Breast epithelium (tissue), 4 donors: ENCODE data around the gene CLC. TPM values are rescaled to one million over a fixed set of nuclear protein-coding genes. Genes with fewer than 3 reads are reported as not detected.

Experiments used
- DNase-seq, 2 donors: peaks; one replicate each; pipeline ENCODE4 v3.0.0-alpha.2; 2019; ENCODE audit warnings: low spot score in 2 of 2
- H3K27ac ChIP-seq, 2 donors: fragments of 200-600 bp; sonication (generic) in 1 of 2; one replicate each; pipeline ENCODE4 v1.5.1; 2016 to 2019; ENCODE audit warnings: mild to moderate bottlenecking in 1 of 2
- H3K27me3 ChIP-seq, 2 donors: fragments of 200-600 bp; sonication (generic) in 1 of 2; one replicate each; pipeline versions ENCODE4 v1.5.1 to v1.6.0; 2017 to 2019; ENCODE audit warnings: control low read depth in 1 of 2, mild to moderate bottlenecking in 1 of 2
- H3K36me3 ChIP-seq: fragments of 200-600 bp; one replicate; pipeline ENCODE4 v1.5.1; 2019
- H3K4me1 ChIP-seq, 2 donors: fragments of 200-600 bp; sonication (generic); one replicate each; pipeline ENCODE4 v1.5.1; 2016 to 2019; ENCODE audit warnings: control low read depth in 1 of 2
- H3K4me3 ChIP-seq, 3 donors: fragments of 200-600 bp; sonication (generic); 1 replicate in 2 of 3; 2 replicates in 1 of 3; pipeline ENCODE4 v1.5.1; 2016 to 2019; ENCODE audit warnings: mild to moderate bottlenecking in 3 of 3, moderate library complexity in 2 of 3
- H3K9me3 ChIP-seq, 2 donors: fragments of 200-600 bp; sonication (generic) in 1 of 2; one replicate each; pipeline ENCODE4 v1.5.1; 2016 to 2019; ENCODE audit warnings: control low read depth in 1 of 2
- POLR2A ChIP-seq: fragments of 450-650 bp; IDR thresholded peaks from one replicate; pipeline ENCODE4 v1.6.1; 2016; ENCODE audit warnings: antibody characterized with exemption, mild to moderate bottlenecking, moderate library complexity
- POLR2AphosphoS5 ChIP-seq, 3 donors: sonication (generic); formaldehyde crosslinking; IDR thresholded peaks; one replicate each; pipeline ENCODE4 v1.6.1; 2017; ENCODE audit warnings: antibody characterized with exemption in 3 of 3
- intact Hi-C: fragments of 100-400 bp; cut with DNase I; formaldehyde crosslinking; loops from one replicate; pipeline ENCODE4 v1.15.1; 2023; ENCODE audit warnings: low total_unique reads
- total RNA-seq, 3 donors: library from RNA; depleted of rRNA; stranded (reverse); fragments of >200 nt; gene quantifications; one replicate each; pipeline ENCODE4 v1.1.0, GENCODE V29; 2016
- TF ChIP-seq, protein P1 (sequence below), 3 donors: fragments of 450-650 bp; IDR thresholded peaks; one replicate each; pipeline ENCODE4 v1.5.1; 2016 to 2017; ENCODE audit warnings: antibody characterized with exemption in 3 of 3, mild to moderate bottlenecking in 3 of 3, moderate library complexity in 3 of 3

Gene CLC
- total RNA-seq, 3 donors from 2014 or later, result not detected

DNA sequence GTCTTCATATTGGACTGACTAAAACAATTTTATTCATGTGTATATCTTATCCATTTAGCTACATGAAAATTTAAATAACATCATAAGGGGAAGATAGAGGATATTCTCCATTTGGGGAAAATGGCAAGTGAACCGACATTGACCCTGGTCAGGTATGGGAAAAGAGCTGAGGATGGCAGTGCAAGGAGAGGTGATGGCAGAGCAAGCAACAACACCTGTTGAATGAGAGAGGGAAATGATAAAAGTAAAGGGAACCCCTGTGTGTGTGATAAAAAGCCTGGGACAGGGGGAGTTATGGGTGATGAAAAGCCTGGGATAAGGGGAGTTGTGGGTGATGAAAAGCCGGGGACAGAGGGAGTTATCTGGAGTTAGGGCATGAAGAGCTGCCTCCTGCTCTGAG is 4.0 kb downstream of the CLC start:
- H3K36me3 ChIP-seq, result no peaks in the 10 kb centered on the region
- no peaks in the 10 kb centered on the region for H3K27me3 ChIP-seq
- DNase-seq, result no peak
- H3K4me3 ChIP-seq, result no peak overlapping the region
- TF ChIP-seq POLR2AphosphoS5 (IDR thresholded peaks at IDR 0.05), result no peak
- no peak for TF ChIP-seq POLR2A
- TF ChIP-seq, protein P1, sequence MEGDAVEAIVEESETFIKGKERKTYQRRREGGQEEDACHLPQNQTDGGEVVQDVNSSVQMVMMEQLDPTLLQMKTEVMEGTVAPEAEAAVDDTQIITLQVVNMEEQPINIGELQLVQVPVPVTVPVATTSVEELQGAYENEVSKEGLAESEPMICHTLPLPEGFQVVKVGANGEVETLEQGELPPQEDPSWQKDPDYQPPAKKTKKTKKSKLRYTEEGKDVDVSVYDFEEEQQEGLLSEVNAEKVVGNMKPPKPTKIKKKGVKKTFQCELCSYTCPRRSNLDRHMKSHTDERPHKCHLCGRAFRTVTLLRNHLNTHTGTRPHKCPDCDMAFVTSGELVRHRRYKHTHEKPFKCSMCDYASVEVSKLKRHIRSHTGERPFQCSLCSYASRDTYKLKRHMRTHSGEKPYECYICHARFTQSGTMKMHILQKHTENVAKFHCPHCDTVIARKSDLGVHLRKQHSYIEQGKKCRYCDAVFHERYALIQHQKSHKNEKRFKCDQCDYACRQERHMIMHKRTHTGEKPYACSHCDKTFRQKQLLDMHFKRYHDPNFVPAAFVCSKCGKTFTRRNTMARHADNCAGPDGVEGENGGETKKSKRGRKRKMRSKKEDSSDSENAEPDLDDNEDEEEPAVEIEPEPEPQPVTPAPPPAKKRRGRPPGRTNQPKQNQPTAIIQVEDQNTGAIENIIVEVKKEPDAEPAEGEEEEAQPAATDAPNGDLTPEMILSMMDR (IDR thresholded peaks at IDR 0.05), result no peak
- intact Hi-C loops, result no loop called here
- no peak overlapping the region for H3K27ac ChIP-seq
- H3K9me3 ChIP-seq, result no peaks in the 10 kb centered on the region
- H3K4me1 ChIP-seq, result no peaks in the 10 kb centered on the region

DNA sequence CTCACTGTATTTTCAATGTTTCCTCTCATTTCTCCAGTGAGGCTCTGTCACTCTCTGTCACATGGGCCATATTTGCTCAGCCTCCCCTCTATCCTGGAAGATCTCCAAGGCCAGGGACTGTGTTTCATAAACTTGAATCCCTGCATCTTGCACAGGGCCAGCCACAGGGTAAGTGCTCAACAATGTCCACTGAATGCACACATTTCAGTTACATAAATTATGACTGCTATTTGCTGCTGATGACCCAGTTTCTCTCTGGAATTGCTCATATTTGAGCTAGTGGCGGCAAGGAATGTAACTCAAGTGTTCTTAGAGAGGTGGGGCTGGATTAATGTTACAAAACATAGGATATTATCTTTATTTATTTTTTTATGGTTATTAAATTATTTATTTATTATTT is 6.1 kb downstream of the CLC start:
- Histone ChIP-seq H3K27ac (no peak overlapping the region), H3K36me3 (no peaks in the 10 kb centered on the region), H3K27me3 (no peaks in the 10 kb centered on the region), H3K9me3 (no peaks in the 10 kb centered on the region), H3K4me3 (no peak overlapping the region), H3K4me1 (no peaks in the 10 kb centered on the region)
- intact Hi-C loops, result no loop called here
- no peak for DNase-seq
- TF ChIP-seq POLR2A (no peak), POLR2AphosphoS5 (IDR thresholded peaks at IDR 0.05) (no peak)
- TF ChIP-seq, protein P1 (IDR thresholded peaks at IDR 0.05), result no peak

DNA sequence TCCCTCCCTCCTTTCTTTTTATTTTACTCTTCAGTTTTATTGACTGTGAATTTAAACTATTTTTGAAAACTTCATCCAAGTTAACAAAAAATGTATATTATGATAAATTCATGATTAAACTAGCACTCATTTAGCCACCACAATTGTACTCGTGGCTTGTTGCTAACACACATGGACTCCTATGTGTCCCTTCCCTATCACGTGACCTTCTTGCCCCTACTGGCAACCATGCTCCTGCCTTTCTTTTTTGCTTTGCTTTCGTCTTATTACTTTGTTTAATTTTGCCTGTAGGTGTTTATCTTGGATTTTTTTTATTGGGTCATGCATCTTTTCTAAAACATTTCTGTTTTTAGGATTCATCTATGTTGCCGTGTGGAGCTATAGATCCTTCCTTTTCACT is 8.2 kb downstream of the CLC start:
- no peaks in the 10 kb centered on the region for H3K4me1 ChIP-seq
- H3K4me3 ChIP-seq, result no peak overlapping the region
- H3K27me3 ChIP-seq, result no peaks in the 10 kb centered on the region
- intact Hi-C loops, result no loop called here
- TF ChIP-seq, protein P1 (IDR thresholded peaks at IDR 0.05), result no peak
- TF ChIP-seq POLR2A (no peak), POLR2AphosphoS5 (IDR thresholded peaks at IDR 0.05) (no peak)
- H3K36me3 ChIP-seq, result no peaks in the 10 kb centered on the region
- no peak overlapping the region for H3K27ac ChIP-seq
- H3K9me3 ChIP-seq, result no peaks in the 10 kb centered on the region
- DNase-seq, result no peak

GRCh38 chr19:39728040-39728439 is 9.8 kb downstream of the CLC start:
- TF ChIP-seq, protein P1 (IDR thresholded peaks at IDR 0.05), result no peak
- TF ChIP-seq POLR2A (no peak), POLR2AphosphoS5 (IDR thresholded peaks at IDR 0.05) (no peak)
- H3K27me3 ChIP-seq, result no peaks in the 10 kb centered on the region
- intact Hi-C loops, result no loop called here
- H3K36me3 ChIP-seq, result no peaks in the 10 kb centered on the region
- no peak for DNase-seq
- H3K4me3 ChIP-seq, result no peak overlapping the region
- no peak overlapping the region for H3K27ac ChIP-seq
- H3K4me1 ChIP-seq, result no peaks in the 10 kb centered on the region
- no peaks in the 10 kb centered on the region for H3K9me3 ChIP-seq

GRCh38 chr19:39727070-39727800 is 10.6 kb downstream of the CLC start:
- DNase-seq, result no peak
- H3K4me3 ChIP-seq, result no peak overlapping the region
- intact Hi-C loops, result no loop called here
- no peak overlapping the region for H3K27ac ChIP-seq
- no peaks in the 10 kb centered on the region for H3K4me1 ChIP-seq
- TF ChIP-seq, protein P1 (IDR thresholded peaks at IDR 0.05), result no peak
- TF ChIP-seq POLR2AphosphoS5 (IDR thresholded peaks at IDR 0.05) (no peak), POLR2A (no peak)
- no peaks in the 10 kb centered on the region for H3K36me3 ChIP-seq
- H3K27me3 ChIP-seq, result no peaks in the 10 kb centered on the region
- H3K9me3 ChIP-seq, result no peaks in the 10 kb centered on the region
